WTC11 (cell line): Measurements from ENCODE around the gene GLYATL2.

Source experiments
- ATF2 ChIP-seq: sonication (generic); formaldehyde crosslinking; IDR thresholded peaks from 2 replicates; pipeline ENCODE4 v1.8.1; 2022; ENCODE audit warnings: low read depth, missing genetic modification reagents, borderline replicate concordance
- CTCF ChIP-seq: fragments of 200-600 bp; IDR thresholded peaks from 2 replicates; pipeline ENCODE4 v1.8.0; 2022; ENCODE audit warnings: antibody characterized with exemption
- ELF4 ChIP-seq: sonication (generic); formaldehyde crosslinking; IDR thresholded peaks from 2 replicates; pipeline ENCODE4 v1.8.1; 2022; ENCODE audit warnings: low read depth, mild to moderate bottlenecking, moderate library complexity, missing genetic modification reagents
- GABPB1 ChIP-seq: sonication (generic); formaldehyde crosslinking; IDR thresholded peaks from 2 replicates; pipeline ENCODE4 v1.8.1; 2023; ENCODE audit warnings: mild to moderate bottlenecking, missing genetic modification reagents
- HMGXB4 ChIP-seq: sonication (generic); formaldehyde crosslinking; IDR thresholded peaks from 2 replicates; pipeline ENCODE4 v1.8.1; 2023; ENCODE audit warnings: mild to moderate bottlenecking, moderate library complexity, missing genetic modification reagents
- MAX ChIP-seq: sonication (generic); formaldehyde crosslinking; IDR thresholded peaks from 2 replicates; pipeline ENCODE4 v1.8.0; 2022; ENCODE audit warnings: mild to moderate bottlenecking, missing genetic modification reagents
- MXD4 ChIP-seq: fragments of 250-450 bp; sonication (Bioruptor Pico); IDR thresholded peaks from 2 replicates; pipeline ENCODE4 v1.8.0; 2021; ENCODE audit warnings: mild to moderate bottlenecking, moderate library complexity, borderline replicate concordance
- NFE2L1 ChIP-seq: sonication (generic); formaldehyde crosslinking; IDR thresholded peaks from 2 replicates; pipeline ENCODE4 v1.8.1; 2023; ENCODE audit warnings: missing genetic modification reagents
- RELA ChIP-seq: sonication (generic); formaldehyde crosslinking; IDR thresholded peaks from 2 replicates; pipeline ENCODE4 v1.8.1; 2022; ENCODE audit warnings: missing genetic modification reagents, mild to moderate bottlenecking, borderline replicate concordance
- SMAD3 ChIP-seq: sonication (generic); formaldehyde crosslinking; IDR thresholded peaks from 2 replicates; pipeline ENCODE4 v1.8.0; 2022; ENCODE audit warnings: missing genetic modification reagents, mild to moderate bottlenecking, borderline replicate concordance
- USF1 ChIP-seq: sonication (generic); formaldehyde crosslinking; IDR thresholded peaks from 2 replicates; pipeline ENCODE4 v1.8.0; 2022; ENCODE audit warnings: mild to moderate bottlenecking, missing genetic modification reagents
- ZNF121 ChIP-seq: sonication (generic); formaldehyde crosslinking; IDR thresholded peaks from 2 replicates; pipeline ENCODE4 v1.8.0; 2023; ENCODE audit warnings: missing genetic modification reagents
- ZNF425 ChIP-seq: fragments of 250-450 bp; sonication (Bioruptor Pico); conservative IDR thresholded peaks from 2 replicates; pipeline ENCODE4 v1.9.0; 2021; ENCODE audit warnings: mild to moderate bottlenecking
- ZNF512 ChIP-seq: sonication (generic); formaldehyde crosslinking; IDR thresholded peaks from 2 replicates; pipeline ENCODE4 v1.8.1; 2022; ENCODE audit warnings: missing genetic modification reagents, borderline replicate concordance

GRCh38 chr11:58887452-58887851 is 42.9 kb upstream of the GLYATL2 start:
- TF ChIP-seq CTCF, result no peak
- TF ChIP-seq ZNF121 (CRISPR knock-in tag), result no peak
- TF ChIP-seq SMAD3 (CRISPR knock-in tag), result no peak
- no peak for TF ChIP-seq NFE2L1 (CRISPR knock-in tag)
- no peak for TF ChIP-seq ELF4
- no peak for TF ChIP-seq ZNF425 (CRISPR knock-in tag)
- TF ChIP-seq MAX (CRISPR knock-in tag), result no peak
- no peak for TF ChIP-seq USF1 (CRISPR knock-in tag)
- no peak for TF ChIP-seq ATF2
- no peak for TF ChIP-seq GABPB1 (CRISPR knock-in tag)
- no peak for TF ChIP-seq MXD4 (CRISPR knock-in tag)
- TF ChIP-seq HMGXB4, result no peak
- TF ChIP-seq ZNF512 (CRISPR knock-in tag), result no peak
- no peak for TF ChIP-seq RELA (CRISPR knock-in tag)
